Lower lobe of right lung (tissue), 2 donors: ENCODE results near the gene GMEB2. TPM values are rescaled to one million over a fixed set of nuclear protein-coding genes. Genes with fewer than 3 reads are reported as not detected.

Source experiments
- ATAC-seq, 2 donors: fragments of 200-7000 bp; cut with Tn5 transposase; one replicate each; pipeline ENCODE4 v1.9.1; 2020 to 2022; ENCODE audit warnings: mild to moderate bottlenecking in 2 of 2, moderate library complexity in 2 of 2
- DNase-seq: peaks from one replicate; pipeline ENCODE4 v3.0.0-alpha.2; 2020
- H3K27ac ChIP-seq: fragments of 200-600 bp; one replicate; pipeline ENCODE4 v1.8.0; 2022
- H3K27me3 ChIP-seq: fragments of 200-600 bp; one replicate; pipeline ENCODE4 v1.8.0; 2022; ENCODE audit warnings: low read depth
- H3K36me3 ChIP-seq: fragments of 200-600 bp; one replicate; pipeline ENCODE4 v1.8.0; 2022; ENCODE audit warnings: mild to moderate bottlenecking
- H3K4me1 ChIP-seq: fragments of 200-600 bp; one replicate; pipeline ENCODE4 v1.8.0; 2022
- H3K4me3 ChIP-seq: fragments of 200-600 bp; one replicate; pipeline ENCODE4 v1.8.0; 2022; ENCODE audit warnings: mild to moderate bottlenecking
- H3K9me3 ChIP-seq: fragments of 200-600 bp; one replicate; pipeline ENCODE4 v1.8.0; 2022
- CTCF ChIP-seq: fragments of 200-600 bp; IDR thresholded peaks from one replicate; pipeline ENCODE4 v1.8.0; 2022; ENCODE audit warnings: antibody characterized with exemption, mild to moderate bottlenecking
- intact Hi-C: fragments of 100-400 bp; cut with DNase I; formaldehyde crosslinking; loops from one replicate; pipeline ENCODE4 v1.11.0; 2022
- total RNA-seq: library from RNA; stranded (reverse); fragmentation: NEBNext Ultra II Directional; extraction: Animal tissue kit (Norgen Biotek cat#: 25700); gene quantifications from one replicate; pipeline ENCODE4 v1.2.1, GENCODE V29; 2021
- donor health status: DM: no; HTN: yes; CAD: no; lungs with severe emphysema.

GMEB2 gene
- total RNA-seq, 1 donor from 2014 or later, result 9.7 TPM

DNA sequence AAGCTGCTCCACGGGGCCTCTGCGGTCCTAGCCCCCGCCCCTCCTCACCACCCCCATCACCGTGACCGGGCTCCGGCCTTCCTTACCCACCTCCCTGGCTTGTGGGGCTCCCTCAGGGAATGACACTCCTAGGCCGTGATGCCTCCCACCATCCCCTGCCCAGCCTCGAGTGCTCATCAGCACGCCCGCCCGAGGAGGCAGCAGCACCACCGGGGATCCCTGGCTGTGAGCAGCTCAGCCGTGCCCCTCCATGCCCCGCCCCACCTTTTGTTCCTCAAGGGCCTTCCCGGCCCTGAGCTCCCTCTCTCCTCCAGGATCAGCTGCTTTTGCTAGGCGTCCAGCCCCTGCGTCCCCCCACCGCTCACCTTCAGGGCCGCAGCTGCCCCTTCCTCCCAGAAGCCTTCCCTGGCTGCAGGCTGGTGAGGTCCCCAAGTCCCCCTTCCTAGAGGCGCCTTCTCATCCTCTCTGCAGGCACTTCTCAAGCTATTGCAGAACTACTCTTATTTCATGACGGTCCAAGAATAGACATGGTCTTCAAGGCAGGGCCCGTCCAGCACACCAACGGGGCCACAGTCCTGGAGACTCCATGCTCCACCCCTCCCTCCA lies 69.9 kb downstream of the GMEB2 start:
- no peak overlapping the region for H3K4me3 ChIP-seq
- ATAC-seq (no peak), DNase-seq (no peak)
- H3K27me3 ChIP-seq, result no peaks in the 10 kb centered on the region
- H3K4me1 ChIP-seq, result peaks cover 11% of the 10 kb centered on the region
- no peak overlapping the region for H3K27ac ChIP-seq
- H3K9me3 ChIP-seq, result no peaks in the 10 kb centered on the region
- intact Hi-C loops, result no loop called here
- peaks cover 32% of the 10 kb centered on the region for H3K36me3 ChIP-seq
- TF ChIP-seq CTCF, result no peak

- ATAC-seq, result no peak
- H3K27ac ChIP-seq, result no peak overlapping the region
- H3K9me3 ChIP-seq, result no peaks in the 10 kb centered on the region
- intact Hi-C loops, result no loop called here
- no peaks in the 10 kb centered on the region for H3K27me3 ChIP-seq
- peaks cover 11% of the 10 kb centered on the region for H3K4me1 ChIP-seq
- no peak overlapping the region for H3K4me3 ChIP-seq
- DNase-seq, result no peak
- H3K36me3 ChIP-seq, result peaks cover 21% of the 10 kb centered on the region
- no peak for TF ChIP-seq CTCF
Measured at GRCh38 chr20:63555661-63556381, 71.1 kb downstream of the GMEB2 start.

- H3K9me3 ChIP-seq, result no peaks in the 10 kb centered on the region
- intact Hi-C loops, result no loop called here
- DNase-seq (no peak), ATAC-seq (no peak)
- TF ChIP-seq CTCF, result no peak
- H3K27me3 ChIP-seq, result no peaks in the 10 kb centered on the region
- peak overlapping the region; percentile 70 for H3K4me3 ChIP-seq
- no peak overlapping the region for H3K27ac ChIP-seq
- peaks cover 11% of the 10 kb centered on the region for H3K4me1 ChIP-seq
- peaks cover 9% of the 10 kb centered on the region for H3K36me3 ChIP-seq
Measured at GRCh38 chr20:63554361-63555278, 72.3 kb downstream of the GMEB2 start.

DNA sequence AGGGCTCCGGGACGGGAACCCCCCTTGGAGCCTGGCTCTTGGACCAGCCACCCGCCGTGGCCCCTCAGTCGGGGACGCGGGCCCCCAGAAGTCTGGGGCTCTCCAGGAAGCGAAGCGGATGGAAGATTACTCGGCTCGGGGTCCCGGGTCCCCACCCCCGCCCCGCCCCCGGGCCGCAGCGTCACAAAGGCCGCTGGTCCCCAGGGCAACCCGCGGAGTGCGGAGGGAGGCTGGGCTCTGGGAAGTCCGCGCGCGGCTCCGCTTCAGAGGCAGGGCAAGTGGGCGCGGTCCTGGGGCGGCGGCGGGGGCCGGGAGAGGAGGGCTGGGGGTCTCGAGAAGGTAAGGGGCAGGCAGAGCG lies 73.0 kb downstream of the GMEB2 start, which contains the start of gene FNDC11:
TSS of gene FNDC11 (plus strand) at position 227 of the 358 bp plus-strand sequence. CDS start 1,505 bp downstream, outside the sequence.
- H3K4me1 ChIP-seq, result peaks cover 11% of the 10 kb centered on the region
- intact Hi-C loops, result no loop called here
- H3K36me3 ChIP-seq, result peaks cover 5% of the 10 kb centered on the region
- H3K9me3 ChIP-seq, result no peaks in the 10 kb centered on the region
- DNase-seq (peak; percentile 69), ATAC-seq (peak; percentile 59 to 65)
- H3K27ac ChIP-seq, result peak within 1 kb of the TSS; percentile 58
- no peak for TF ChIP-seq CTCF
- H3K27me3 ChIP-seq, result no peaks in the 10 kb centered on the region
- H3K4me3 ChIP-seq, result peak within 1 kb of the TSS; percentile 70

DNA sequence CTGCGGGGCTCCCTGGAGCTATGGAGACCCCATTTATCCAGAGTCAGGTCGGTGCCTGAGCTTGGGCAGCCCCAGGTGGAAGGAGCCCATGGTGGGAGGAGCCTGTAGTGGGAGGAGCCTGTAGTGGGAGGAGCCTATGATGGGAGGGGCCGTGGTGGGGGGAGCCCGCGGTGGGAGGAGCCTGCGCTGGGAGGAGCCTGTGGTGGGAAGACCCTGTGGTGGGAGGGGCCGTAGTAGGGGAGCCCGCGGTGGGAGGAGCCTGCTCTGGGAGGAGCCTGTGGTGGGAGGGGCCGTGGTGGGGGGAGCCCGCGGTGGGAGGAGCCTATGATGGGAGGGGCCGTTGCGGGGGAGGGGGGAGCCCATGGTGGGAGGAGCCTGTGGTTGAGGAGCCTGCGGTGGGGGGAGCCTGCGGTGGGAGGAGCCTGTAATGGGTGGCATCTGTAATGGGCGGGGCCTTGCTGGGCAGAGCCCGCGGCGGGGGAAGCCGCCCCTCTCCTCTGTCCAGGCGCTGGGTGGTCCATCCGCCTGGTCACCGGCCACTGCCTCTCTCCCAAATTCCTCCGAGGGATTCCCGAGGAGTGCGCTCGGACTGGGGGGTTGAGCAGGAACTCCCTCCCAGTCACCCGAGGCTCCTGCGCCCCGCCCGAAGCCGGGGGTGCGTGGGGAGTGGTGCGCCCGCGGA lies 73.5 kb downstream of the GMEB2 start:
- Histone ChIP-seq H3K27ac (peak overlapping the region; percentile 58), H3K27me3 (peaks cover 4% of the 10 kb centered on the region)

More for the DNA sequence above, 73.5 kb downstream of the GMEB2 start:
- no peak for TF ChIP-seq CTCF
- Histone ChIP-seq H3K36me3 (peaks cover under 1% of the 10 kb centered on the region), H3K4me1 (peaks cover 11% of the 10 kb centered on the region), H3K9me3 (no peaks in the 10 kb centered on the region), H3K4me3 (peak overlapping the region; percentile 70)
- DNase-seq (peak; percentile 87), ATAC-seq (peak; percentile 84 to 91)
- intact Hi-C loops, result no loop called here
